H9 (cell line): ENCODE data around the gene KAT7. TPM values are rescaled to one million over a fixed set of nuclear protein-coding genes. Genes with fewer than 3 reads are reported as not detected.

ENCODE experiments used
- DNase-seq: peaks from one replicate; pipeline ENCODE4 v3.0.0-alpha.2; 2017
- H2AFZ ChIP-seq: one replicate; pipeline ENCODE4 v1.6.1; 2013; ENCODE audit warnings: mild to moderate bottlenecking, low read length, control low read depth, moderate library complexity
- H2AK5ac ChIP-seq: 2 replicates; pipeline ENCODE4 v1.6.1; 2013; ENCODE audit warnings: low read length, control low read depth, mixed read lengths; ENCODE audit not compliant: insufficient read length
- H2BK120ac ChIP-seq: one replicate; pipeline ENCODE4 v1.6.1; 2013; ENCODE audit warnings: low read depth, mild to moderate bottlenecking, low read length, control low read depth, inconsistent platforms; ENCODE audit not compliant: poor library complexity, severe bottlenecking
- H2BK12ac ChIP-seq: 2 replicates; pipeline ENCODE4 v1.6.1; 2013; ENCODE audit warnings: low read length, control low read depth, mixed read lengths, low read depth; ENCODE audit not compliant: insufficient read length
- H2BK15ac ChIP-seq: 2 replicates; pipeline ENCODE4 v1.6.1; 2013; ENCODE audit warnings: low read depth, low read length, control low read depth
- H2BK20ac ChIP-seq: one replicate; pipeline ENCODE4 v1.6.1; 2013; ENCODE audit warnings: low read depth, mild to moderate bottlenecking, low read length, control low read depth, inconsistent platforms; ENCODE audit not compliant: poor library complexity, severe bottlenecking
- H2BK5ac ChIP-seq: 2 replicates; pipeline ENCODE4 v1.6.1; 2013; ENCODE audit warnings: low read length, control low read depth, mixed read lengths; ENCODE audit not compliant: insufficient read length
- H3K14ac ChIP-seq: 2 replicates; pipeline ENCODE4 v1.6.1; 2013; ENCODE audit warnings: low read length, control low read depth; ENCODE audit not compliant: insufficient read depth
- H3K18ac ChIP-seq: 2 replicates; pipeline ENCODE4 v1.6.1; 2013; ENCODE audit warnings: low read depth, mild to moderate bottlenecking, mixed read lengths, low read length, control low read depth; ENCODE audit not compliant: insufficient read length
- H3K23ac ChIP-seq: 2 replicates; pipeline ENCODE4 v1.6.1; 2013; ENCODE audit warnings: low read length, control low read depth, mixed read lengths, low read depth; ENCODE audit not compliant: insufficient read length
- H3K23me2 ChIP-seq: 2 replicates; pipeline ENCODE4 v1.6.1; 2013; ENCODE audit warnings: low read depth, mild to moderate bottlenecking, mixed read lengths, low read length, control low read depth; ENCODE audit not compliant: insufficient read length, poor library complexity, severe bottlenecking
- H3K27ac ChIP-seq: 2 replicates; pipeline ENCODE4 v1.5.1; 2013; ENCODE audit warnings: low read length, control low read depth, mixed read lengths, low read depth; ENCODE audit not compliant: insufficient read length
- H3K27me3 ChIP-seq: 2 replicates; pipeline ENCODE4 v1.6.1; 2013; ENCODE audit warnings: low read length, control low read depth, inconsistent platforms; ENCODE audit not compliant: insufficient read depth
- H3K4ac ChIP-seq: 2 replicates; pipeline ENCODE4 v1.6.1; 2013; ENCODE audit warnings: low read depth, mild to moderate bottlenecking, control low read depth, inconsistent platforms, low read length, moderate library complexity
- H3K4me1 ChIP-seq: 2 replicates; pipeline ENCODE4 v1.6.1; 2013; ENCODE audit warnings: low read length, control low read depth, inconsistent platforms; ENCODE audit not compliant: insufficient read depth
- H3K4me2 ChIP-seq: 2 replicates; pipeline ENCODE4 v1.6.1; 2013; ENCODE audit warnings: low read length, control low read depth, mixed read lengths; ENCODE audit not compliant: insufficient read length, insufficient read depth
- H3K56ac ChIP-seq: 2 replicates; pipeline ENCODE4 v1.6.1; 2013; ENCODE audit warnings: low read depth, mild to moderate bottlenecking, mixed read lengths, low read length, control low read depth; ENCODE audit not compliant: insufficient read length
- H3K79me1 ChIP-seq: 2 replicates; pipeline ENCODE4 v1.6.1; 2013; ENCODE audit warnings: low read depth, mild to moderate bottlenecking, moderate library complexity, low read length, control low read depth, inconsistent platforms; ENCODE audit not compliant: insufficient read depth, poor library complexity, severe bottlenecking
- H3K79me2 ChIP-seq: 2 replicates; pipeline ENCODE4 v1.6.1; 2013; ENCODE audit warnings: low read length, control low read depth, inconsistent platforms; ENCODE audit not compliant: insufficient read depth
- H3K9ac ChIP-seq: 2 replicates; pipeline ENCODE4 v1.6.1; 2013; ENCODE audit warnings: low read length, control low read depth, mixed read lengths; ENCODE audit not compliant: insufficient read length; ENCODE audit errors: extremely low read depth
- H3K9me3 ChIP-seq: one replicate; pipeline ENCODE4 v1.6.1; 2013; ENCODE audit warnings: low read depth, low read length, inconsistent platforms; ENCODE audit not compliant: control insufficient read depth
- H3T11ph ChIP-seq: one replicate; pipeline ENCODE4 v1.6.1; 2013; ENCODE audit warnings: mild to moderate bottlenecking, low read length, control low read depth, inconsistent platforms
- H4K20me1 ChIP-seq: one replicate; pipeline ENCODE4 v1.6.1; 2013; ENCODE audit not compliant: control insufficient read depth, insufficient read length, insufficient read depth
- H4K5ac ChIP-seq: 2 replicates; pipeline ENCODE4 v1.6.1; 2013; ENCODE audit warnings: low read depth, mild to moderate bottlenecking, mixed read lengths, low read length, control low read depth; ENCODE audit not compliant: insufficient read length
- H4K8ac ChIP-seq: replicated peaks from 2 replicates; pipeline ENCODE4 v1.6.1; 2013; ENCODE audit warnings: low read length, control low read depth, mixed read lengths, low read depth; ENCODE audit not compliant: insufficient read length
- H4K91ac ChIP-seq: 2 replicates; pipeline ENCODE4 v1.6.1; 2013; ENCODE audit warnings: low read depth, mild to moderate bottlenecking, moderate library complexity, mixed read lengths, low read length, control low read depth; ENCODE audit not compliant: insufficient read length
- H3K27ac Mint-ChIP-seq, 3 experiments: 2 replicates in 2 of 3; 3 replicates in 1 of 3; pipeline ENCODE4 v1.8.0; 2020 to 2021; ENCODE audit warnings: mixed read lengths in 3 of 3, mild to moderate bottlenecking in 1 of 3, moderate library complexity in 1 of 3
- H3K27me3 Mint-ChIP-seq: 2 replicates; pipeline ENCODE4 v1.8.0; 2021; ENCODE audit warnings: low read depth, mild to moderate bottlenecking, moderate library complexity, mixed read lengths
- H3K36me3 Mint-ChIP-seq, 3 experiments: 2 replicates in 2 of 3; 3 replicates in 1 of 3; pipeline ENCODE4 v1.8.0; 2020 to 2021; ENCODE audit warnings: low read depth in 3 of 3, mixed read lengths in 3 of 3; ENCODE audit not compliant: insufficient read depth in 1 of 3
- H3K4me1 Mint-ChIP-seq, 2 experiments: 2 replicates each; pipeline ENCODE4 v1.8.0; 2020; ENCODE audit warnings: mixed read lengths in 2 of 2
- H3K4me3 Mint-ChIP-seq, 2 experiments: 2 replicates in 1 of 2; 3 replicates in 1 of 2; pipeline ENCODE4 v1.8.0; 2020 to 2021; ENCODE audit warnings: mild to moderate bottlenecking in 2 of 2, mixed read lengths in 2 of 2, moderate library complexity in 1 of 2
- H3K9me3 Mint-ChIP-seq, 2 experiments: 2 replicates in 1 of 2; 3 replicates in 1 of 2; pipeline ENCODE4 v1.8.0; 2020; ENCODE audit warnings: mild to moderate bottlenecking in 2 of 2, mixed read lengths in 2 of 2, moderate library complexity in 1 of 2
- WGBS: extraction: QIAGEN DNeasy Blood & Tissue Kit; methylation state at CpG from one replicate; pipeline ENCODE4 v1.1.7; 2013; ENCODE audit warnings: missing lambda C conversion rate, low lambda C conversion rate, mixed read lengths; ENCODE audit not compliant: insufficient read length; ENCODE audit errors: extremely low coverage; 5-methylcytosine and 5-hydroxymethylcytosine counted together
- total RNA-seq: library from RNA; stranded (reverse); gene quantifications from 2 replicates; pipeline ENCODE4 v1.2.1, GENCODE V29; 2021
- TF ChIP-seq, protein P1 (sequence below): fragments of 200-600 bp; sonication (generic); conservative IDR thresholded peaks from 3 replicates; pipeline ENCODE4 v1.8.0; 2021; ENCODE audit warnings: antibody characterized with exemption, mild to moderate bottlenecking

KAT7 gene
- total RNA-seq, 1 experiment from 2014 or later = 93.1 TPM

DNA sequence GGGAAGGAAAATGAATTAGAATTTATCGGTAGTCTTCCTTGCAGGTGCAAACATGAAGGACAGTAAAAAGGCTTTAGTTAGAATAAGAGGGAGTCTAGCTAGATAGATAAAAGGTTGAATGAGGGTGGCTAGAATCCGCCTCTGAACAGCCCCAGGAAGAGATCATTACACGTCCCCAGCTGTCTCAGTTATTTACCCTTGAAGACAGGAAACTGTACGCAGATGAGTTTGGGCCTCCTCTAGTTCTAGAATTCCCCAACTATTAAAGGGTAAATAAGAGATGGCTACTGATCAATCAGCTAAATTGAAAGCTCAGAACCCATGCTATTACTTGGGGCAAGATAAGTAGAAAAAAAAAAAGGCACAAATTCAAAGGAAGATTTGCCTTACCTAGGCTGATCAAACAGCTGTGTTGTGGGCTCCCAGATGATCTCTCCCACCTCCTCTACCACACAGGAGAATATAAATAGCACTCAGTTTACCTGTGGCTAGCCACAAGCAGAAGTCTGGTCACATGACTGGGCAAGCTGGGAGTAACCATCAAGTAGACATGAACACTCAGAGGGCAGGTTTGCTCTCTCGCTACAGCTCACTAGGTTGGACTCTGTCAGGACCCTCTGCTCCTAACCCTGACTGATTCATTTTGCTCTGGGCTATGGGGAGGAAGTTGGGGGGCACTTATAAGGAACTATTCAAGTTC is 41.5 kb upstream of the KAT7 start:
- no peaks in the 10 kb centered on the region for H3K9me3 Mint-ChIP-seq
- Histone ChIP-seq H3K9ac (no peak overlapping the region), H3K27ac (no peak overlapping the region), H3K79me2 (no peaks in the 10 kb centered on the region; the same call in 1 of the 2 replicates), H2BK5ac (peak overlapping the region; percentile 39), H3K4me1 (peaks cover 4% of the 10 kb centered on the region; the same call in 1 of the 2 replicates), H3K27me3 (no peaks in the 10 kb centered on the region), H2BK12ac (no peak overlapping the region), H3K23me2 (no peaks in the 10 kb centered on the region), H2BK20ac (no peak overlapping the region), H4K20me1 (no peaks in the 10 kb centered on the region), H3K79me1 (peaks cover 11% of the 10 kb centered on the region), H3K14ac (no peak overlapping the region), H3K4me2 (no peak overlapping the region), H4K5ac (no peak overlapping the region), H3K56ac (no peak overlapping the region), H3K18ac (no peak overlapping the region), H4K91ac (no peak overlapping the region), H2AFZ (no peak overlapping the region), H3K23ac (no peak overlapping the region), H2BK120ac (no peak overlapping the region), H4K8ac (no peak overlapping the region), H2BK15ac (no peak overlapping the region), H3T11ph (no peak overlapping the region), H3K4ac (no peak overlapping the region), H2AK5ac (no peak overlapping the region), H3K9me3 (no peaks in the 10 kb centered on the region)
- no peak for DNase-seq
- H3K4me3 Mint-ChIP-seq = no peak overlapping the region
- WGBS = no CpG with 5 or more reads among the region's 5 CpGs
- TF ChIP-seq, protein P1, sequence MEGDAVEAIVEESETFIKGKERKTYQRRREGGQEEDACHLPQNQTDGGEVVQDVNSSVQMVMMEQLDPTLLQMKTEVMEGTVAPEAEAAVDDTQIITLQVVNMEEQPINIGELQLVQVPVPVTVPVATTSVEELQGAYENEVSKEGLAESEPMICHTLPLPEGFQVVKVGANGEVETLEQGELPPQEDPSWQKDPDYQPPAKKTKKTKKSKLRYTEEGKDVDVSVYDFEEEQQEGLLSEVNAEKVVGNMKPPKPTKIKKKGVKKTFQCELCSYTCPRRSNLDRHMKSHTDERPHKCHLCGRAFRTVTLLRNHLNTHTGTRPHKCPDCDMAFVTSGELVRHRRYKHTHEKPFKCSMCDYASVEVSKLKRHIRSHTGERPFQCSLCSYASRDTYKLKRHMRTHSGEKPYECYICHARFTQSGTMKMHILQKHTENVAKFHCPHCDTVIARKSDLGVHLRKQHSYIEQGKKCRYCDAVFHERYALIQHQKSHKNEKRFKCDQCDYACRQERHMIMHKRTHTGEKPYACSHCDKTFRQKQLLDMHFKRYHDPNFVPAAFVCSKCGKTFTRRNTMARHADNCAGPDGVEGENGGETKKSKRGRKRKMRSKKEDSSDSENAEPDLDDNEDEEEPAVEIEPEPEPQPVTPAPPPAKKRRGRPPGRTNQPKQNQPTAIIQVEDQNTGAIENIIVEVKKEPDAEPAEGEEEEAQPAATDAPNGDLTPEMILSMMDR = no peak
- H3K27me3 Mint-ChIP-seq = no peaks in the 10 kb centered on the region
- H3K4me1 Mint-ChIP-seq = peaks cover 0 to 12% of the 10 kb centered on the region in 2 experiments; a peak in 2 of 4 replicates
- H3K27ac Mint-ChIP-seq = peak overlapping the region in 2 of 3 experiments; percentile 45 to 84; a peak in 4 of 7 replicates
- H3K36me3 Mint-ChIP-seq = peaks cover 1 to 12% (median 4%) of the 10 kb centered on the region in 3 experiments; a peak in 4 of 7 replicates
